ENCODE measurements around the gene DHCR7.

Gene DHCR7

DNA sequence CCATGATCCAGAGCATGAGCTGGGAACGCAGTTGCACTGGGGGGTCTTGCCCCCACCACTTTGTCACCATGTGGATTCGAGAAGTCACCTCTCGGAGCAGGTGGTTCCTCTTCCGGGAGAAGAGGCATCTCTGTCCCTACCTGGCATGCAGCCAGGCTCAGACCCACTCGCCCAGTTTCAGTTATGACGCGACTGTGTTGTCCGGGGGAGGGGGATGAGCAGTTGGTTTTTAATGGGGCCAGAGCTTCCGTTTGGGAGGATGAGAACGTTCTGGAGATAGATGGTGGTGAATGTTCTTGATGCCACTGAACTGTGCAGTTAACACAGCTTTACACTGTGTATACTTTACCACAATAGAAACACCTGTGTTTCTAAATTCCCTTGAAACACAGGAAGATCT lies 41.5 kb downstream of the DHCR7 start:
- DNase-seq = no peak

DNA sequence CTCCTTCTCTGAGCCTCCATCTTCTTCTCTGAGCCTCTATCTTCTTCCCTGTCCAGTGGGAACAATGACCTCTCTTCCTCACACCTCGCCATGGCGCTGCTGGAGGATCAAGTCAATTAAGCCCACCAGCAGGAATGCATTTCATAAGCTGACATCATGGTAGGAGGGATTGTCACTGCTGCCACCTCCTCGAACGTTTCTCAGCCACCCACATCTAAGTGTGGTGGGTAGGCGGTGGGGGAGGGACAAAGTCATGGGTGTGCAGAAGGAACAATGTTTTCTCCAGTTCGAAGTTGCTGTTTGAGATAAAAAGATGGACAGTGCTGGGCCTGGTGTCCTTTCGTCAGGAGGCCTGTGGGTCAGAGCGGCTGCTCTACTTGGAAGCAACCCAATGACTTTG lies 44.0 kb downstream of the DHCR7 start:
- DNase-seq = no peak

DNA sequence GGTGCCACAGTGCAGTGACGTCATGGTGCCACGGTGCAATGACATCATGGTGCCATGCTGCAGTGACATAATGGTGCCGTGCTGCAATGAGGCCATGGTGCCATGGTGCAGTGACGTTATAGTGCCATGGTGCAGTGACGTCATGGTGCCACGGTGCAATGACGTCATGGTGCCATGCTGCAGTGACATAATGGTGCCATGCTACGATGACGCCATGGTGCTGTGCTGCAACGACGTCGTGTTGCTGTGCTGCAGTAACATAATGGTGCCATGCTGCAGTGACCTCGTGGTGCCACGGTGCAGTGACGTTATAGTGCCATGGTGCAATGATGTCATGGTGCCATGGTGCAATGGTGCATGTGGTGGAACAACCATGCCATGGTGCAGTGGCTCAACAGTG lies 45.3 kb downstream of the DHCR7 start:
- no peak for DNase-seq

- no peak for DNase-seq
Observed at GRCh38 chr11:71400216-71400615, 48.0 kb downstream of the DHCR7 start.

- DNase-seq = no peak
Observed at GRCh38 chr11:71399341-71399740, 48.9 kb downstream of the DHCR7 start.

GRCh38 chr11:71397961-71398360 lies 50.2 kb downstream of the DHCR7 start:
- DNase-seq = no peak

DNA sequence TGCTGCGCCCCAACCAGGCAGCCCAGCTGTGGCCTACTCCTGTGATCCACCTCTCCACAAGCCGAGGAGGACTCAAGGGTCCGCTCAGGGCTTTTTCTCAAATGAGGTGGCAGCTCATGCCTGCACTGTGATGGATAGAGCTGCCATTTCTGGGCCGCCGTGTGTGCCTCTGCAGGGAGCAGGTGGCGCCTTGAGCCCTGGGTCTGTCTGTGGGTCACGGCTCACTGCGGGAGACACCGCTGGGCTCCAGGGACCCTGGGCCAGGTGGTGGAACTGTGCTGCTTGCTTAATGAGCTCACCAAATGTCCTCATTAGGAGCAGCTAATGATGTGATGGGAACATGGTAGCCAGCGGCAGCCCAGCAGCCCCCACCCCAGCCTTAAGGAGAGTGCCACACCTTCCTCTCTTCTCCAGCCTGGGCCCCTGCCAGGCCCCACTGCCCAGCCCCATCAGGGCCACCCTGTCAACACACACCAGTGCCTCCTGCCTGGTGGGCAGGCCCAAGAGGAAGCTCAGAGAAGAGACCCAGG lies 50.8 kb downstream of the DHCR7 start:
- peak; percentile 14 for DNase-seq

DNA sequence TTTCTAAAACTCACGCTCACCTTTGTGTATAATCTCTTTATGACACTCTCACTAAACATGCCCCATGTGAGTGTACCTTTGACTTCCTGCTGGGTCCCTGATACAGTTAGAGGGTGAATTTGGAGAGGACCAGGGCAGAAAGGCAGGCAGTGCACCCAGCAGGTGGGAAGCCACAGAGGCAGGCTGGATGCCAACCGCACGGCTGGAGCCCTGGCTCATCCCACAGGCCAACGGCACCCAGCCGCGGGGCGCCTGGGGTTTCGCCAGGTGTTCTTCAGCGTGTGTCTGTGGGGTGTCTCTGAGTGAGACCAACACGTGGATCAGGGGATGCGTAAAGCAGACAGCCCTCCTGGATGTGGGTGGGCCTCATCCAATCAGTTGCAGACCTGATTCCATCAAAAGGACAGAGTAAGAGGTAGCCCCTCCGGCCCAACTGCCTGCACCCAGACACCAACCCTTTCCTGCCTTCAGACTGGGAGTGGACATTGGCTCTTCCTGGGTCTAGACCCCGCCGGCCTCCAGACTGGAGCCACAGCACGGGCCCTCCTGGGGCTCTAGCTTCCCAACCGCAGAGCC lies 51.6 kb downstream of the DHCR7 start:
- no peak for DNase-seq

GRCh38 chr11:71395774-71396173 lies 52.4 kb downstream of the DHCR7 start:
- no peak for DNase-seq

GRCh38 chr11:71395263-71395560 lies 53.0 kb downstream of the DHCR7 start:
- no peak for DNase-seq

DNA sequence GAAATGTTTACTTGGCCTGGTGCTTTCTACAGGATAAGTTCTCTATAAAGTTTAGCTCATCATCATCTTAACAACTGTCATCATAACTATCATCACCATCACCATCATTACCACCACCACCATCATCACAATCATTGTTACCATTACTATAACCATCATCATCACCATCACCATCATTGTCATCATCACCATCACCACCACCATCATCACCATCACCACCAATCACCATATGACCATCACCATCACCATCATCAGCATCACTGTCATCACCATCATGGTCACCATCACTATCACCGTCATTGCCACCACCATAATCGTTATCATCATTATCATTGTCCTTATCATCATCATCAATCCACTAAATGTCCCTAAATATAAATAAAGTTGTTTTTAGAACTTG lies 54.9 kb downstream of the DHCR7 start:
- no peak for DNase-seq

- DNase-seq = no peak
Observed at GRCh38 chr11:71391796-71392195, 56.4 kb downstream of the DHCR7 start.

DNA sequence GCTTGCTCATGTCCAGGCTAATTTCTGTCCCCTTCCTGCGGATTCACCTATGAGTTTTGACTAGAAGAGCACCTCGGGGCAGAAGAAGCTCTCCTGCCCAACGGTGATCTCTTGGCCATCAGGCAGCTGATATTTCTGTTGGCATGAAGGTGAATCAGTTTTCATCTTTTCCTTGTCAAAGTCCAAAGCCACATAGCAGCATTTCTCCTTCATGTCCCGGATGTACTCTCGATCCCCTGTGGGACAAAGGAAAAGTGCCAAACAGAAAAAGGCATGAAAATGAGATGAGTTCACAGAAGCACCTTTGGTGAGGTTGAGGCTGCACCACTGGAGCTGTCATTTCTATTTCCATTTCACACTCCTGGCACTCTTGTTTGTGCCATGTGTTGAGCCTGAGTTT lies 56.8 kb downstream of the DHCR7 start:
- DNase-seq = no peak

GRCh38 chr11:71388637-71389235 lies 59.5 kb downstream of the DHCR7 start:
- DNase-seq = no peak

- no peak for DNase-seq
Observed at GRCh38 chr11:71387784-71388636, 60.2 kb downstream of the DHCR7 start.

- no peak for DNase-seq
Observed at GRCh38 chr11:71387200-71387599, 61.0 kb downstream of the DHCR7 start.

GRCh38 chr11:71386202-71386601 lies 62.0 kb downstream of the DHCR7 start:
- DNase-seq = no peak

DNA sequence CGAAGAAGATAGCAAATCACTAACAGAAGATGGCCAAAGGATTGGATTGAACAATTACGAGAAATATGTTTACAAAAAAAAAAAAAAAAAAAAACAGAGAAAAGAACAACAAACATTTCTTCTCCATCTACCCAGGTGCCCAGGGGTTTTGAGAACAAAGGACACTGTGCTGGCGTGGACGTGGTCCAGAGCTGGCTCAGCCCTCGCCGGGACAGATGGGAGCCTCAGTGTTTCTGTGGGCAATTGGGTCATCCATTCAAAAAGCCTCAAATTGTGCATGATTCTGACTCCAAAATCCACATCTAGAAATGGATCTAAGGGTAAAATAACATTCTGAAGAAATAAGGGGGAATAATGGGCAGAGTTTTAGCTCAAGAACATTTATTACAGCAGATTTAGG lies 63.1 kb downstream of the DHCR7 start:
- no peak for DNase-seq

GRCh38 chr11:71384561-71384960 lies 63.6 kb downstream of the DHCR7 start:
- no peak for DNase-seq
